BLaER1 treated with 17β-estradiol and CSF1 and Interleukin-3, amounts not matched to agents 10 nM and 100 nM (cell line): ENCODE results near the gene HOXA10.

Experiments used
- H3K27ac ChIP-seq, 11 experiments: shearing (Covaris generic); formaldehyde crosslinking; 2 replicates each; pipeline ENCODE4 v1.8.1; 2022
- H3K27me3 ChIP-seq, 11 experiments: shearing (Covaris generic); formaldehyde crosslinking; 2 replicates each; pipeline ENCODE4 v1.8.1; 2022
- H3K36me3 ChIP-seq, 11 experiments: shearing (Covaris generic); formaldehyde crosslinking; 2 replicates each; pipeline ENCODE4 v1.8.1; 2022
- H3K4me1 ChIP-seq, 10 experiments: shearing (Covaris generic); formaldehyde crosslinking; 2 replicates each; pipeline ENCODE4 v1.8.1; 2022
- H3K4me2 ChIP-seq, 11 experiments: shearing (Covaris generic); formaldehyde crosslinking; 2 replicates each; pipeline ENCODE4 v1.8.1; 2022
- H3K4me3 ChIP-seq, 10 experiments: shearing (Covaris generic); formaldehyde crosslinking; 2 replicates each; pipeline ENCODE4 v1.8.1; 2022
- H3K9ac ChIP-seq, 11 experiments: shearing (Covaris generic); formaldehyde crosslinking; 2 replicates each; pipeline ENCODE4 v1.8.1; 2022
- H3K9me3 ChIP-seq, 11 experiments: shearing (Covaris generic); formaldehyde crosslinking; replicated peaks in 1 of 11; 2 replicates each; pipeline ENCODE4 v1.8.1; 2022
- H4K20me1 ChIP-seq, 11 experiments: shearing (Covaris generic); formaldehyde crosslinking; 2 replicates each; pipeline ENCODE4 v1.8.1; 2022
- Cebpa-rat ChIP-seq, 11 experiments: shearing (Covaris generic); IDR thresholded peaks; 2 replicates each; pipeline ENCODE4 v1.8.1; 2022

The HOXA10 gene

DNA sequence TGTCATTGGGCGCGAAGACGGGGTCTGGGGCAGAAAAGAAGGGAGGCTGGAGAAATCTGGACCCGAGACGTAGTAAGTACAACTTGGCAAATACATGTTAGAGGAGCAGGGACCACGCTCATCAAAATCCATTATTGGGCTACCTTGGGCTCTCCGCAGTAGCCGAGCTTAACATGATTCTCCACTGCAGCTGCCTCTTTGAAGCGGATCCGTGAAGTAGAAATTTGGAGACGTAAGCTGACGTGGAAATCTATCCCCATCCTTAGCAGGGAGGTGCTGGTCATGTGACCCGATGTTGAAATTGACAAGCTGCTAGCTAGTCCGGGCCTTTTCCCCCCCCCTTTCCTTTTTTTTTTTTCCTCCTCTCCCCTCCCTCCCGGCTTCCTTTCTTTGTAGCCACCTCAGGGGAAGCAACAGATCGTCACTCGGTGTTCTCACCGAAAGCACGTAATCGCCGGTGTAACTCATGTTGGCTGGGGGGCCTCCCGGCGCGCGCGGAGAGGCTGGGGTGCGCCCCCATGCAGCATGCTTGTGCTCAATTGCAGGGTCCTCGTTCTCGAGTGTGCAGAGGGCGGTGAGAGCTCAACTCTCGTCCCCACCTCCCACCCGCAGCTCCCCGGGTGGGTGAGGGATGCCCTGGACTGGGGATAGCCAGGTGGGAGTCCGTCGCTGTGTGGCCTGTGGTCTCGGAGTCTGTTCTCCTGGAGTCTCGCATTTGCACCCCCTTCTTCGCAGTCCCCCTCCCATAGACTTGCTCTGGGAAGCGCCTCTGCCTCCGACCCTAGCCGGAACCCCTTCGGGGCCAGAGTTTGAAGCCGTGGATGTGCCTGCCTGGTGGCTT is 11.1 kb upstream of the HOXA10 start, which contains the start of gene HOXA11:
Gene HOXA11, minus strand, starts transcription at position 220 of the 841 bp plus-strand sequence. Its CDS starts 88 bp downstream, at position 132.
- Histone ChIP-seq H3K4me3 (peak within 1 kb of the TSS in 5 of 10 experiments; percentile 19 to 48 (median 40); a peak in 9 of 20 replicates), H3K9me3 (peaks cover 0 to 28% (median 0%) of the 10 kb centered on the region in 11 experiments; a peak in 6 of 22 replicates), H3K4me1 (peaks cover 0 to 43% (median 11%) of the 10 kb centered on the region in 10 experiments; a peak in 12 of 20 replicates), H3K36me3 (no peaks in the 10 kb centered on the region), H4K20me1 (peaks cover 0 to 97% (median 82%) of the 10 kb centered on the region in 11 experiments; a peak in 19 of 22 replicates), H3K4me2 (peak within 1 kb of the TSS in 10 of 11 experiments; percentile 1 to 92 (median 24); a peak in 15 of 22 replicates), H3K9ac (no peak within 1 kb of the TSS), H3K27me3 (peaks cover 100% of the 10 kb centered on the region in 11 experiments), H3K27ac (no peak within 1 kb of the TSS)
- no peak for TF ChIP-seq Cebpa-rat (IDR thresholded peaks at IDR 0.05)

DNA sequence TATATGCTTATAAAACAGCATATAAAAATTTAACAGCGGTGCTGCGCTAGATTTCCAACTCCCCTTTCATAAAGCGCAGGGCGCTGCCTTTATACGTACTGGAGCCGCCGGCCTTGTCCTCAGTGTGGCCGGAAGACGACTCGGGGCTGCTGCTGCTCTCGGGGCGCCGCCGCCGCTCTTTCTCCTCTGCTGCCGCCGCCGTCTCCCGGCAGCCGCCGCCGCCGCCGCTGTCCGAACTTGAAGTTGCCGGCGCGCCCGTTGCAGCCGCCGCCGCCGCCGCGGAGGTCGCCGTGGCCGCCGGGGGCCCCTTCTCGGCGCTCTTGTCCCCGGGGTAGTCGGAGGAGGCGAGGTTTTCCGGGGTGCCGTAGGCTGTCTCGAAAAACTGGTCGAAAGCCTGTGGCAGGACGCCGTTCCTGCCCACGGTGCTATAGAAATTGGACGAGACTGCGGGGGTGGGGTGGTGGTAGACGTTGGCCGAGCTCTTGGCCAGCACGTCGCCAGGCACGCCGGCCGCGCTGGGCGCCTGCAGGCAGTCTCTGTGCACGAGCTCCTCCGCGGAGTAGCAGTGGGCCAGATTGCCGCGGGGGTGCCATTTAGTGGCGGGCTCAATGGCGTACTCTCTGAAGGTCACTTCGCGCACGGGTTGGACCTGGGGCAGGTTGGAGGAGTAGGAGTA is 10.4 kb upstream of the HOXA10 start:
- Histone ChIP-seq H3K36me3 (no peaks in the 10 kb centered on the region), H3K27me3 (peaks cover 100% of the 10 kb centered on the region in 11 experiments), H4K20me1 (peaks cover 0 to 90% (median 74%) of the 10 kb centered on the region in 11 experiments; a peak in 19 of 22 replicates), H3K9me3 (peaks cover 0 to 31% (median 4%) of the 10 kb centered on the region in 11 experiments; a peak in 10 of 22 replicates), H3K4me1 (peaks cover 0 to 43% (median 11%) of the 10 kb centered on the region in 10 experiments; a peak in 12 of 20 replicates), H3K9ac (no peak overlapping the region), H3K4me3 (peak overlapping the region in 5 of 10 experiments; percentile 19 to 48 (median 40); a peak in 8 of 20 replicates), H3K4me2 (peak overlapping the region in 10 of 11 experiments; percentile 1 to 92 (median 24); a peak in 15 of 22 replicates), H3K27ac (no peak overlapping the region)
- TF ChIP-seq Cebpa-rat (IDR thresholded peaks at IDR 0.05): no peak

DNA sequence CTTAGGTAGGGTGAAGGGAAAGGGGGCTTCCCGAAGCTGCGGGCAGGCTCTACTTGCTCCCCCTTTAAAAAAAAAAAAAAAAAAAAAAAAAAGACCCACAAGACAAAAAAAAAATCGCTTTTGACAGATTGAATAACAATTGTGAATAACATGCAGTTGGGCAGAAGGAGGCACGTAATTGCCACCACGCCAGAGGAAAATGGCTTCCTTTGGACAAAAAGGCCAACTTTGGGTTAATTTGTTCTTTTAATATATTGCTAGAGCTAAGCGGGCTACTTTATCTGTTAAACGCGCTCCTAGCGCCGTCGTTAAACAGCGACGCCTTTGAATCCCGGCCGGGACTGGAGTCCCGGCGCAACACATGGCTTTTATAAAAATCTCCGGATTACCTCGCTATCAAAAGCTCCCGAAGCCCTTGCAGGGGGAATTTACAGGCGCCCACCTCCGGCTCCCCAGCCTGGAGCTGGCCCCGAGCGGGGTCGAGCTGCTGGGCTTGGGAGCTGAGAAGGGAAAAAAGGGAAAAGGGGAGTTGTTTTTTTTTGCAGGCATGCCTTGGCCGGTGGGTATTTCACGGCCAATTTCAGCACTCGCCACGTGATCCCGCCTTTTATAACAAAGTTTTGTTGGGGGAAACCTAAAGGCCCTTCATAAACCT is 9.7 kb upstream of the HOXA10 start:
- peaks cover 0 to 39% (median 11%) of the 10 kb centered on the region in 10 experiments; a peak in 12 of 20 replicates for H3K4me1 ChIP-seq
- peak overlapping the region in 5 of 10 experiments; percentile 19 to 48 (median 40); a peak in 7 of 20 replicates for H3K4me3 ChIP-seq
- no peak for TF ChIP-seq Cebpa-rat (IDR thresholded peaks at IDR 0.05)
- peaks cover 0 to 33% (median 5%) of the 10 kb centered on the region in 11 experiments; a peak in 10 of 22 replicates for H3K9me3 ChIP-seq
- H3K27ac ChIP-seq: no peak overlapping the region
- H3K4me2 ChIP-seq: peak overlapping the region in 10 of 11 experiments; percentile 1 to 92 (median 24); a peak in 14 of 22 replicates
- peaks cover 0 to 84% (median 68%) of the 10 kb centered on the region in 11 experiments; a peak in 19 of 22 replicates for H4K20me1 ChIP-seq
- peaks cover 100% of the 10 kb centered on the region in 11 experiments for H3K27me3 ChIP-seq
- no peak overlapping the region for H3K9ac ChIP-seq
- no peaks in the 10 kb centered on the region for H3K36me3 ChIP-seq

- Histone ChIP-seq H3K36me3 (no peaks in the 10 kb centered on the region), H3K4me2 (peak overlapping the region in 3 of 11 experiments; percentile 70 to 92 (median 81); a peak in 5 of 22 replicates), H4K20me1 (peaks cover 0 to 76% (median 60%) of the 10 kb centered on the region in 11 experiments; a peak in 19 of 22 replicates), H3K9ac (no peak overlapping the region), H3K4me1 (peaks cover 0 to 32% (median 7%) of the 10 kb centered on the region in 10 experiments; a peak in 10 of 20 replicates), H3K4me3 (peak overlapping the region in 2 of 10 experiments; percentile 40 to 48; a peak in 4 of 20 replicates), H3K27me3 (peaks cover 100% of the 10 kb centered on the region in 11 experiments), H3K9me3 (peaks cover 0 to 33% (median 5%) of the 10 kb centered on the region in 11 experiments; a peak in 10 of 22 replicates), H3K27ac (no peak overlapping the region)
- no peak for TF ChIP-seq Cebpa-rat (IDR thresholded peaks at IDR 0.05)
These were observed 9.0 kb upstream of the HOXA10 start for GRCh38 chr7:27182861-27183681.

- Histone ChIP-seq H3K4me1 (peaks cover 0 to 29% (median 7%) of the 10 kb centered on the region in 10 experiments; a peak in 9 of 20 replicates), H3K27ac (no peak overlapping the region), H3K36me3 (no peaks in the 10 kb centered on the region), H4K20me1 (peaks cover 0 to 70% (median 54%) of the 10 kb centered on the region in 11 experiments; a peak in 19 of 22 replicates), H3K27me3 (peaks cover 100% of the 10 kb centered on the region in 11 experiments), H3K9ac (no peak overlapping the region), H3K4me3 (no peak overlapping the region), H3K4me2 (no peak overlapping the region), H3K9me3 (peaks cover 0 to 29% (median 5%) of the 10 kb centered on the region in 11 experiments; a peak in 10 of 22 replicates)
- no peak for TF ChIP-seq Cebpa-rat (IDR thresholded peaks at IDR 0.05)
These were observed 8.2 kb upstream of the HOXA10 start for GRCh38 chr7:27182285-27182841.

DNA sequence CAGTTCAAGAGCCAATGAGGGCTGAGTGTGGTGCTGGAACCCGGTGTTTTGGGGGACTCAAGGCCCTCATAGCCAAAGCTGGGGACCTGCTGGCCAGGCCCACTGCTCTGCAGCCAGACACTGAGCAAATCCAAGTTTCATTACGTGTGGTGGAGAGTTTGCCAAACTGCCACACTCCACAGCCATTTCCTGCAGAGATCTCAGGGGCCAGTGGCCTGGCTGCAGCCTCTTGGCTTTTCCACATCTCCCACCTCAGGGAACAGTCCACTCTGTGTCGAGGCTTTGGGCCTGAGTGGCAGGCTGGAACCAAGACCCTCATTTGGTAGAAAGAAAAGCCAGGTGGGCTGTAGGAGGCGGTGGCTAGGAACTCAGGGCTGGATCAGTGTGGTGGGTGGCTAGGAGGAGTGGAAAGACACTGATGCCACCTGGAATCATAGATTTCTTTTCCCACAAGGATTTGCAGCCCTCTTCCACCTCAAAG is 7.7 kb upstream of the HOXA10 start:
- H3K9me3 ChIP-seq: peaks cover 0 to 29% (median 5%) of the 10 kb centered on the region in 11 experiments; a peak in 10 of 22 replicates
- H3K4me1 ChIP-seq: peaks cover 0 to 29% (median 7%) of the 10 kb centered on the region in 10 experiments; a peak in 9 of 20 replicates
- H3K4me2 ChIP-seq: no peak overlapping the region
- H3K36me3 ChIP-seq: no peaks in the 10 kb centered on the region
- no peak for TF ChIP-seq Cebpa-rat (IDR thresholded peaks at IDR 0.05)
- H3K4me3 ChIP-seq: no peak overlapping the region
- peaks cover 100% of the 10 kb centered on the region in 11 experiments for H3K27me3 ChIP-seq
- H3K9ac ChIP-seq: no peak overlapping the region
- no peak overlapping the region for H3K27ac ChIP-seq
- H4K20me1 ChIP-seq: peaks cover 0 to 70% (median 55%) of the 10 kb centered on the region in 11 experiments; a peak in 19 of 22 replicates
